ENCODE measurements around the gene SEMA6A. TPM values are rescaled to one million over a fixed set of nuclear protein-coding genes. Genes with fewer than 3 reads are reported as not detected.
A peak's percentile ranks its signal among the peaks of the same experiment; 100 is the strongest.

The SEMA6A gene
- total and polyA plus RNA-seq, 10 of the 15 experiments (the other 5 are each of a cell fraction or from before 2014, with no cell fraction given): 0.16 to 10.2 (median 1.1) TPM

- TF ChIP-seq ZNF687 (IDR thresholded peaks at IDR 0.05): 0 out of 2 replicates have a peak, but pooled peaks have one; percentile 42
- peak; percentile 77; the same call in 1 of the 2 replicates for TF ChIP-seq RELB (IDR thresholded peaks at IDR 0.05; ENCODE audit: low read depth)
- peak; percentile 94 for TF ChIP-seq IKZF1 (conservative IDR thresholded peaks at IDR 0.05)
These were observed 1.6 kb upstream of the SEMA6A start (continued) for GRCh38 chr5:116576053-116576713.
